Measurements from ENCODE around the gene PROC.
"Not testable (repeated sequence)": the region's sequence is repeated elsewhere in the genome, so short reads cannot be mapped to it uniquely, and the experiment has no call there.

Gene PROC

GRCh38 chr2:127397568-127398238, 20.5 kb upstream of the PROC start:
- DNase-seq: no peak

DNA sequence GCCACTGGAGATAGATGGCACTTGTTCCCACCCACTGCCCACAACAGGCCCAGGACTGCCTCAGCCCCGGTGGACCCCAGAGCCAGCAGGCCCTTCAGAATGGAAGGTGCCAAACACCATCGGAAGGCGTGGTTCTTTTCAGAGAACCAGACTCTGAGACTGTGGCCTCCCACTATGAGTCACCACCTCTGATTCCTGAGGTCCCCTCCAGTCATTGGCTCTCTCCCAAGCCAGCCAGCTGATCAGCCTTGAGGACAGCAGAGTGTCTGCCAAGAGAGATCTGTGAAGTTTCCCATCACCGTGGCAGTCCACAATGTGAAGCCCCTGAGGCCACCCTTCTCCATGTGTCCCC, 20.0 kb upstream of the PROC start:
- no peak for DNase-seq

DNA sequence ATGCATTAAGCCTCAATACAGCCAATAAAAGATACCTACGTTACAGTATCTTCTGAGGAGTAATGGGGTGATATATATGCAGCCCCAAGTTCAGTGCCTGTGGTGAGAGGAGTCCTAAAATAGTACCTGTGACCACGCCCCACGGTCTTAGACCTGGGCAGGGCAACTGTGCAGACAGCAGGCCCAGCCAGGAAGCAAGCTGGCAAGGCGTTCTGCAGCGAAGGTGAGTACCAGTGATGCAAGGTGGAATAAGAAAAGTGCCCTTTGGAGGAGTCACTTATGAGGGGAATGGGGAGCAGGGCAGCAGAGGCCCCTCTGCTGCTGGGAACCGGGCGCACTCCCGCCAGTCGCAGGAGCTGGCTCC, 17.7 kb upstream of the PROC start:
- no peak for DNase-seq

GRCh38 chr2:127400897-127401756, 17.1 kb upstream of the PROC start:
- DNase-seq: no peak

DNA sequence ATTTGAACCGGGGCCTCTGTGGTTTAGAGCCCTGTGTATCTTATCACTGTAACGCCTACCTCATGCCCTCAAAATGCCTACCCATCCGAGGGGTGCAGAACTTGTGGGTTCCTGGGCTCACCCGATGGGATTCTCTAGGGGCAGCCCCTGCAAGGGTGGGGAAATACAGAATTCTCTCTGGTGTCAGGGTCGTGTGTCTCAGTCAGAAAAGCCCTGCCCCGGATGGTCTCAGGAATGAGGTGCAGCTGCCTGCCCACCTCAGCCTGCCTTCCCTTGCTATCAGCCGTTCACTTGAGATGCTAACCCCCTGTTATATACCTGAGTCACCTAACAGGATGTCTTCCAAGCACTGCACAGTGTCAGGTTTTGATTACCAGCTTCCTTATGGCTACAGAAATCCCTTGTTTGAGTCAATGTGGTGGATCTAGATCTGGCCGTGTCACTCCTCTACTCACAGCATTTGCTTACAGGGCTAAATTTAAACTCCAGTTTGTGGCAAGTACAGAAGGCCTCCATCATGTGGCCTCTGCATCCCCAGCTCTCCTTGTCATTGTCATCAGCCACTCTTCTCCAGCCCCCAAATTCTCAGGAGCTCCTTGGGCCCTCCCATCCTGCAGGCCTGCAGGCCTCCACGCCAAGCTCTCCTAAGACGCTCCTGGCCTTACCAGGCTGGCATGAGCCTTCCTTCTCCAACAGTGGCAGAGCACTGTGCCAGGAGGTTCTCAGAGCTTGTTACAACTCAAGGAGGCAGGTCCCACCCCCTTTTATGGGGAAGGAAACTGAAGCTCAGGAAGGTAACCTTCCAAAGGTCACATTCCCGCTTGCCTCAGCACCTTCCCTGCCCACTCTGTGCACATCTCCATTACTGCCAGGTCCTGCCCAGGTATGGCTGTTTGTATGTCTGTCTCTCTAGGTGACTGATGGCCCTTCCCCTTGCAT, 16.2 kb upstream of the PROC start:
- no peak for DNase-seq

GRCh38 chr2:127403460-127403859, 14.8 kb upstream of the PROC start:
- DNase-seq: no peak

DNA sequence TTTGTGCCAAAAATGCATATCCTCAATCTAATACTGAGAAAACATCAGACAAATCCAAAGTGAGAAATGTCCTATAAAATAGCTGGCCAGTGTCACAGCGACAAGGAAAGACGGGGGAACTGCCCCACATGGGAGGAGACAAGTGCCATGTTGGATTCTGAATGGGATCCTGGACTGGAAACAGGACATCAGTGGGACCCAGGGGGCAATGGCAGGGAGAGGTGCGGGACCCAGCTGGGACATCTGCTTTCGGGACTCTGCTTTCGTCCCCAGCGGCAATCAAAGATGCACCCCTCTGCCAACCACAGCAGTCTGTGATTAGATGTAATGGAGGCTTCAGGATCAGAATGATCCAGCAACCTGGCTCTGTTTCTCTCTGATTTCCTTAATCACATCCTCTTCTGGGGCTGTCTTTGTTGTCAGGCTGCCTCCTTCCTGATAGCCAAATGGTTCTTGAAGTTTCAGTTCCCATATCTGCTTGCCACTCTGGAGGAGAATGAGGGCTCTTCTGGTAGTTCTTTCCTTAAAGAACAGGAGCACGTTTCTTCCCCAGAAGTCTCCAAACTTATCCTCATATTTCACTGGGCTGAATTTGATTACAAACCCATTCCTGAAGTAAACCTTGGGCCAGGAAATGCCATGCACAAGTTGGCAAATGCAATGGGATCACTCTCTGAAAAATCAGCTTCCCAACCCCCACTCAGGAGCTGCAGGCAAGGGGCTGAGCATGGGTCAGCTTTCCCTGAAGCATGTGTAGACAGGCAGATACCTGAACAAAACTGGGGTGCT, 13.6 kb upstream of the PROC start:
- DNase-seq: no peak

DNA sequence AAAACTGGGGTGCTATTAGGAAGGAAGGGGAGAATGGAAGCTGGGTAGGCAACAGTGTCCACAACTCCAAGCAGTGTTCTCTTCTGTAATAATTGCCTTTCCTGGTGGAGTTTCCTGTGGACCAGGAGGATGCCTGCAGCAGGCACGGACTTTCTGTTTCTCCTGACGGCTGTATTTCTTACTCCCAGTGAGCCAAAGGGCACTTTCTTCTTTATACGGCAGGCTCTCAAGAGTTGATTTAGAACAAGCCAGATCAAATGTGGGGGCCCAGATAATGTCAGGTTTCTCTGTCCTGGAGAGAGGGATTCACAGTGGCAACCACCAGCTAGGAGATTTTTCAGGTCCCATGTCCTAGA, 13.0 kb upstream of the PROC start:
- no peak for DNase-seq

DNA sequence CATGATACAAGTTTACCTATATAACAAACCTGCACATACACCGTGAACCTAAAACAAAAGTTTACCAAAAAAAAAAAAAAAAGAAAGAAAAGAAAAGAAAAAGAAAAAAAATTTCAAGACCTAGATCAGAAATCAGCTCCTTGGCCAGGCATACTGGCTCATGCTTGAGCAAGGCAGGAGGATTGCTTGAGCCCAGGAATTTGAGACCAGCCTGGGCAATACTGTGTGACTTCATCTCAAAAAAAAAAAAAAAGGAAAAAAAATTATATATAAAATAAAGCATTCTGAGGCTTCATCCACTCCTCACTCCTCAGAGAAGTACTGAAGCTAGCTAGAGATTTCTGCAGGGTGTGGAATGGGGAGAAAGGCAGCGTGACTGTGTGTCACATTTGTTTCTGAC, 11.8 kb upstream of the PROC start:
- no peak for DNase-seq

DNA sequence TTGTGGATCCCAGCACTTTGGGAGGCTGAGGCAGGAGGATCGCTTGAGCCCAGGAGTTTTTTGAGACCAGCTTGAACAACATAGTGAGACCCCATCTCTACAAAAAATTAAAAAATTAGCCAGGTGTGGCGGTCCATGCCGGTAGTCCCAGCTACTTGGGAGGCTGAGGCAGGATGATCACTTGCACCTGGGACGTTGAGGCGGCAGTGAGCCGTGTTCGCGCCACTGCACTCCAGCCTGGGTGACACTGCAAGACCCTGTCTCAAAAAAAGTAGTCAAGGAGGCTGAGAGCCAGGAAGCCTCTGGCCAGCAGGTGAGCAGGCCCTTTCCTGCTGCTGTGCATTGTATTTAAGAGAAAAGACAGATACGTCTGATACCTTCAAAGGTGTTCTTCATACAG, 11.1 kb upstream of the PROC start:
- no peak for DNase-seq

DNA sequence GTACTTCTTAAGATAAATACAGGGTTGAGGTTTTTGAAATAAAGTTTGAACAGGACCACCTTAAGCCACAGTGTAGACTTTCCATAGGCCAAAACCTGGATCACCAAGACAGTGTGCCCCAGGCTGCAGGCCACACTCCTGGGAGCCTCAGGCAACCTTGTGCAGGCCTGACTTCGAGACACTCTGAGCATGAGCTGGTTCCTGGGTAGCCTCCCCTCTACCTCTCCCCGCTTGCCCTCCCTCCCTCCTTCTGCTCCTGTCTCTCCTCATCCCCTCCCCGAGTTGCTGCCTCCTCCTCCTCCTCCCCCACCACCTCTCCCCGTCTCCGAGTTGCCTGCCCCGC, 10.6 kb upstream of the PROC start:
- DNase-seq: no peak

- DNase-seq: peak; percentile 74
Measured at GRCh38 chr2:127408004-127408806, 10.0 kb upstream of the PROC start.

DNA sequence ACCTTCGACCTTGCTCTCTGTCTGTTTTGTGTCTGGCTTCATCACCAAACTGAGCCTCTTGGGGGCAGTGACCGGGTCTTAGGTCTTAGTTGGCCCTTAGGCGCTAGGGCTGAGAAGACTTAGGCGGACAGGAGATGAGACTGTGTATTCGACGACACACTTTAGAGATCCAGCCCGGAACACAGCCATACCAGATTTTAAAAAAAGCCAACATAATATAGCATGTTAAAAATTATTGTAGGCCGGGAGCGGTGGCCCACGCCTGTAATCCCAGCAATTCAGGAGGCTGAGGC, 9.5 kb upstream of the PROC start:
- DNase-seq: no peak

- DNase-seq: not testable (repeated sequence)
Measured at GRCh38 chr2:127409716-127410115, 8.5 kb upstream of the PROC start.

DNA sequence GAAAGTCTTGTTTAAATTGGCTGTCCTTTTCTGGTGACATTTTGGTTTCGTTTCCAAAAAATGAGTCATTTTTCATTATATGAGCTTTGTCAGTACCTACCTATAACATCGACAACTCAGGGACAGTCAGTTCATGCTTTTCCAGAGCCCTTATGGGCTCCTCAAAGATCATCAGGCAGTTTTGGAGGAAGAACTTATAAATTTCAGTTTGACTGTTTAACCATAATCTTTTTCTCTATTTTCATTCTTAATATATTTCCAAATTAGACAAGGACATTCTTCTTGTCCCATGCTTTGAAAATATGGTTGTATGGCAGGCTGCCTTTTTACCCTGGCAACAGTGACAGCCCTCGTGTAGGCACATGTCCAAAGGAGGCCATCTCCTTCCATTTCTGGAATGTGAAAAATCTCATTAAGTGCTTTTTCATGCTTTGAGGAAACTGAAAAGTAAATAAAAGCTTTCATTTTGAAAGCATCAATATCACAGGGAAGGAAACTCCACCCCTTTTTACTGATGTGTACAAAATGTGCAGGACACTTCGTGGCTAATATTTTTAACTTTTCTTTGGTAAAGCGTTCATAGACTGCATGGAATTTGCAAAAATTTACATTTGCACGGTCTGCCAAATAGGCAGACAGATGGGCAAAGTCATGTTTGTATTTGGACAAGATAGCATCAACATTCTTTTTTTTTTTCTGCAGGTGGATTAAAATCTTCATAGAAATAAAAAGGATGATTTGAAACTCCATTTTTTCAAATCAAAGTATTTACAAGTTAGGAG, 7.2 kb upstream of the PROC start:
- peak; percentile 42 for DNase-seq

- DNase-seq: peak; percentile 33
Measured at GRCh38 chr2:127411653-127412369, 6.4 kb upstream of the PROC start.

DNA sequence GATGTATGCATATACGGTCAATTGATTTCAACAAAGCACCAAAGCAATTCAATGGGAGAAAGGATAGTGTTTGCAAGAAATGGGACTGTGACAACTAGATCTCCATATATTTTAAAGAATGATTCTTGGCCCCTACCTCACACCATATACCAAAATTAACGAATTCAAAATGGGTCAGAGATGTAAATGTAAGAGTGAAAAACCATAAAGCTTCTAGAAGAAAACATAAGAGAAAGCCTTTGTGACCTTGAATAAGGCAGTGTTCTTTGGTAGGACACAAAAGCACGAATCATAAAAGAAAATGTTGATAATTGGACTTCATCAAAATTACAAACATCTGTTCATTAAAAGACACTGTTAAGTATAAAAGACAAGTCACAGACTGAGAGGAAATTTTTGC, 5.0 kb upstream of the PROC start:
- no peak for DNase-seq

DNA sequence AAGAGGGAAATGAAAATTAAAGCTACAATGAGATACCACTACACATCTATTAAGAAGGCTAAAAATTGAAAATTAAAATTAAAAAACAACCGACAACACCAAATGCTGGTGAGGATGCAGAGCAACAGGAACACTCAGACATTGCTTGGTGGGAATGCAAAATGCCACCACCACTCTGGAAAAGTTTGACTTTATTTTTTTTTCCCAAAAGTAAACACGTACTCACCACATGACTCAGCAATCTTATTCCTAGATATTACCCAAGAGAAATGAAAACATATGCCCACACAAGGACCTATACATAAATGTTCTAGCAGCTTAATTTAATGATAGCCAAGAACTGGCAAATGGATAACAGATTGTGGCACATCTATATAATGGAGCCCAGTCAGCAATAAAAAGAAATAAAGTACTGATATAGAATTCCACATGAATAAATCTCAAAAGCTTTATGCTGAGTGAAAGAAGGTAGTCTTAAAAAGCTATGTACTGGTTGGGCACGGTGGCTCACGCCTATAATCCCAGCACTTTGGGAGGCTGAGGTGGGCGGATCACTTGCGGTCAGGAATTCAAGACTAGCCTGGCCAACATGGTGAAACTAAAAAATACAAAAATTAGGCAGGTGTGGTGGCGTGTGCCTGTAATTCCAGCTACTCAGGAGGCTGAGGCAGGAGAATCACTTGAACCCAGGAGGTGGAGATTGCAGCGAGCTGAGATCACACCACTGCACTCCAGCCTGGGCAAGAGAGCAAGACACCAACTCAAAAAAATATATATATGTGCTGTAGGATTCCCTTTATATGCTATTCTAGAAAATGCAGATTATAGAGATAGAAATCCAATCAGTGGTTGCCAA, 4.2 kb upstream of the PROC start:
- DNase-seq: no peak

DNA sequence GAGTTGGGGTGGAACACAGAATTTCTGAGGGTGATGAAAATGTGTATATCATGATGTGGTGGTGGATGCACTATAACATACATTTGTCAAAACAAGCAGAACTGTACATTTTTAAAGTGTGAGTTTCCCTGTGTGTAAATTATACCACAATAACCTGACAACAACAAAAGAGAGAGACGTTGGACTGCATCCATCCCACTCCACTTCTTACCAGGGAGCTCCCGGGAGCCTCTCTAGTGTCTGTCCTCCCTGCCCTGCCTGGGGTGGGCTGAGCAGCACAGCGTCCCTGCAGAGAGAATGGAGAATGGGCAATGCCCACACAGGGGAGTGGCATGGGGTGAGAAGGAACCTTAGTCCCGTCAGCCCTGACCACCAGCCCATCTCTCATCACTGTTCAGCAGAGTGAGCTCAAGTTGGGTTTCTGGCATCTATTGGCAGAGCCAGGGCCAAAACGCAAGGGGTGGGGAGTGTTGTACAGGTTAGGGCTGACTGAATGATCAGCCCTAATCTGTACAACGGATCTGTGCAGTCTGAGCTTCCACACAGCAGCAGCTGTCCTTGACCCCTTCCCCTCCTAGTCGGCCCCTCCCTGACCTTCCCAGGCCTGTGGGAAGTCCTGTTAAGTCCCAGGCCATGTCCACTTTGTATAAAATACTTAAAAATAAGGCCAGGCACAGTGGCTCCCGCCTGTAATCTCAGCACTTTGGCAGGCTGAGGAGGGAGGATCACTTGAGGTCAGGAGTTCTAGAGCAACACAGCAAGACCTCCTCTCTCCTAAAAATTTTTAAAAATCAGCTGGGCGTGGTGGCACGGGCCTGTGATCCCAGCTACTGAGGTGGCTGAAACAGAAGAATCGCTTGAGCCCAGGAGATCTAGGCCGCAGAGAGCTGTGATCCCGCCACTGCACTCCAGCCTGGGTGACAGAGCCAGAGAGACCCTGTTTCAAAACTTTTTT, 3.3 kb upstream of the PROC start:
- DNase-seq: no peak

Measured in DMS 273 treated with DMSO at 0.1 percent for 48 hours (cell line).